ENCODE results near the gene CDC37L1. TPM values are rescaled to one million over a fixed set of nuclear protein-coding genes. Genes with fewer than 3 reads are reported as not detected.

CDC37L1 gene
- total and polyA plus RNA-seq, 9 of the 15 experiments (the other 6 are each of a cell fraction or from before 2014, with no cell fraction given): 1.5 to 7.9 (median 6.0) TPM

- TF ChIP-seq THRA (IDR thresholded peaks at IDR 0.05) (no peak), KLF16 (IDR thresholded peaks at IDR 0.05) (no peak), ZNF239 (CRISPR knock-in tag; IDR thresholded peaks at IDR 0.05) (peak; percentile 51; the same call in 1 of the 2 replicates), JUN (IDR thresholded peaks at IDR 0.05; ENCODE audit: borderline replicate concordance, low read depth, low read length) (peak; percentile 38; the same call in 1 of the 2 replicates), JUN (CRISPR knock-in tag; IDR thresholded peaks at IDR 0.05; ENCODE audit: borderline replicate concordance) (no peak), ZNF75A (CRISPR knock-in tag; IDR thresholded peaks at IDR 0.05) (no peak), ESRRA (IDR thresholded peaks at IDR 0.05; ENCODE audit: borderline replicate concordance, low read depth) (no peak), FOSL1 (tag; conservative IDR thresholded peaks at IDR 0.05) (peak; percentile 87), KLF13 (tag; IDR thresholded peaks at IDR 0.05; ENCODE audit: borderline replicate concordance, low read depth) (no peak), ATF3 (IDR thresholded peaks at IDR 0.05) (peak; percentile 64), ATF3 (CRISPR knock-in tag; conservative IDR thresholded peaks at IDR 0.05) (no peak), KDM2B (CRISPR knock-in tag; IDR thresholded peaks at IDR 0.05) (no peak), HES1 (IDR thresholded peaks at IDR 0.05; ENCODE audit: low read depth) (no peak), E2F3 (CRISPR knock-in tag; IDR thresholded peaks at IDR 0.05) (no peak), SMARCE1 (IDR thresholded peaks at IDR 0.05) (peak; percentile 72; the same call in 1 of the 2 replicates), HNRNPK (IDR thresholded peaks at IDR 0.05; ENCODE audit: low read depth, low read length, poor library complexity, severe bottlenecking) (no peak), PHB2 (IDR thresholded peaks at IDR 0.05; ENCODE audit: low read depth) (no peak), NUFIP1 (IDR thresholded peaks at IDR 0.05; ENCODE audit: partially characterized antibody) (no peak), XRCC5 (IDR thresholded peaks at IDR 0.05; ENCODE audit: low read depth, low read length) (no peak), PHF20 (IDR thresholded peaks at IDR 0.05; ENCODE audit: partially characterized antibody) (no peak), RAD21 (CRISPR knock-in tag; conservative IDR thresholded peaks at IDR 0.05 in 1 of 2, IDR thresholded peaks at IDR 0.05 in 1 of 2) (no peak), BRD4 (IDR thresholded peaks at IDR 0.05) (no peak), MYC (IDR thresholded peaks at IDR 0.05; ENCODE audit: low read depth, low read length) (no peak), MYC (CRISPR knock-in tag; IDR thresholded peaks at IDR 0.05; ENCODE audit: borderline replicate concordance, low read depth) (no peak), ARID1B (IDR thresholded peaks at IDR 0.05) (peak; percentile 75)
- TF ChIP-seq, protein P1, sequence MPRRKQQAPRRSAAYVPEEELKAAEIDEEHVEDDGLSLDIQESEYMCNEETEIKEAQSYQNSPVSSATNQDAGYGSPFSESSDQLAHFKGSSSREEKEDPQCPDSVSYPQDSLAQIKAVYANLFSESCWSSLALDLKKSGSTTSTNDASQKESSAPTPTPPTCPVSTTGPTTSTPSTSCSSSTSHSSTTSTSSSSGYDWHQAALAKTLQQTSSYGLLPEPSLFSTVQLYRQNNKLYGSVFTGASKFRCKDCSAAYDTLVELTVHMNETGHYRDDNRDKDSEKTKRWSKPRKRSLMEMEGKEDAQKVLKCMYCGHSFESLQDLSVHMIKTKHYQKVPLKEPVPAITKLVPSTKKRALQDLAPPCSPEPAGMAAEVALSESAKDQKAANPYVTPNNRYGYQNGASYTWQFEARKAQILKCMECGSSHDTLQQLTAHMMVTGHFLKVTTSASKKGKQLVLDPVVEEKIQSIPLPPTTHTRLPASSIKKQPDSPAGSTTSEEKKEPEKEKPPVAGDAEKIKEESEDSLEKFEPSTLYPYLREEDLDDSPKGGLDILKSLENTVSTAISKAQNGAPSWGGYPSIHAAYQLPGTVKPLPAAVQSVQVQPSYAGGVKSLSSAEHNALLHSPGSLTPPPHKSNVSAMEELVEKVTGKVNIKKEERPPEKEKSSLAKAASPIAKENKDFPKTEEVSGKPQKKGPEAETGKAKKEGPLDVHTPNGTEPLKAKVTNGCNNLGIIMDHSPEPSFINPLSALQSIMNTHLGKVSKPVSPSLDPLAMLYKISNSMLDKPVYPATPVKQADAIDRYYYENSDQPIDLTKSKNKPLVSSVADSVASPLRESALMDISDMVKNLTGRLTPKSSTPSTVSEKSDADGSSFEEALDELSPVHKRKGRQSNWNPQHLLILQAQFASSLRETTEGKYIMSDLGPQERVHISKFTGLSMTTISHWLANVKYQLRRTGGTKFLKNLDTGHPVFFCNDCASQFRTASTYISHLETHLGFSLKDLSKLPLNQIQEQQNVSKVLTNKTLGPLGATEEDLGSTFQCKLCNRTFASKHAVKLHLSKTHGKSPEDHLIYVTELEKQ (CRISPR knock-in tag; IDR thresholded peaks at IDR 0.05): no peak
Measured at GRCh38 chr9:4686112-4686511, 6.7 kb downstream of the CDC37L1 start (continued).
